A673 (cell line): ENCODE measurements around the gene GALP. TPM values are rescaled to one million over a fixed set of nuclear protein-coding genes. Genes with fewer than 3 reads are reported as not detected.
"Not testable (repeated sequence)": the region's sequence is repeated elsewhere in the genome, so short reads cannot be mapped to it uniquely, and the experiment has no call there.

Experiments
- Bru-seq: library from RNA; stranded (reverse); fragments of 400-500 nt; gene quantifications from one replicate; lab custom pipeline; 2021; lab: Mats Ljungman, UMichigan
- BruChase-seq, 2 experiments: library from RNA; stranded (reverse); fragments of 400-500 nt; gene quantifications; one replicate each; lab custom pipeline; 2021; lab: Mats Ljungman, UMichigan
- BruUV-seq: library from RNA; stranded (reverse); fragments of 400-500 nt; replicated peaks from 2 replicates; lab custom pipeline; 2021; lab: Mats Ljungman, UMichigan
- CTCF ChIA-PET: fragments of 300-600 bp; sonication (Branson Sonifier 250); formaldehyde crosslinking; loops from one replicate; lab custom pipeline; 2022; ENCODE audit warnings: antibody characterized with exemption; lab: Charles Lee
- POLR2A ChIA-PET: fragments of 300-600 bp; sonication (Branson Sonifier 250); formaldehyde crosslinking; loops from one replicate; lab custom pipeline; 2022; ENCODE audit warnings: antibody characterized with exemption; ENCODE audit not compliant: low non-redundant PET; lab: Charles Lee
- DNase-seq: peaks from one replicate; pipeline ENCODE4 v3.0.0-alpha.2; 2015; ENCODE audit warnings: low spot score
- H3K27ac ChIP-seq: fragments of 200-600 bp; sonication (generic); 2 replicates; pipeline ENCODE4 v1.5.1; 2016; ENCODE audit warnings: mixed run types, low read depth, mild to moderate bottlenecking, mixed read lengths, antibody characterized with exemption, low read length; ENCODE audit not compliant: poor library complexity, severe bottlenecking
- H3K27me3 ChIP-seq: fragments of 200-600 bp; sonication (generic); replicated peaks from 2 replicates; pipeline ENCODE4 v1.6.1; 2017; ENCODE audit warnings: mixed run types, low read depth, mild to moderate bottlenecking, mixed read lengths, antibody characterized with exemption, low read length; ENCODE audit not compliant: insufficient read depth, poor library complexity
- H3K36me3 ChIP-seq: fragments of 200-600 bp; sonication (generic); 2 replicates; pipeline ENCODE4 v1.6.1; 2016; ENCODE audit warnings: mixed run types, mild to moderate bottlenecking, mixed read lengths, antibody characterized with exemption, low read length; ENCODE audit not compliant: insufficient read depth, poor library complexity, severe bottlenecking
- H3K4me1 ChIP-seq: fragments of 200-600 bp; sonication (generic); 2 replicates; pipeline ENCODE4 v1.6.1; 2017; ENCODE audit warnings: mixed run types, mild to moderate bottlenecking, mixed read lengths, antibody characterized with exemption, low read length; ENCODE audit not compliant: insufficient read depth, poor library complexity, severe bottlenecking
- H3K4me3 ChIP-seq: fragments of 200-600 bp; sonication (generic); 2 replicates; pipeline ENCODE4 v1.5.1; 2016; ENCODE audit warnings: low read depth, mixed run types, mild to moderate bottlenecking, mixed read lengths, low read length; ENCODE audit not compliant: poor library complexity, severe bottlenecking
- H3K9me3 ChIP-seq: fragments of 200-600 bp; sonication (generic); 2 replicates; pipeline ENCODE4 v1.6.1; 2016; ENCODE audit warnings: mixed run types, low read depth, mild to moderate bottlenecking, mixed read lengths, antibody characterized with exemption, low read length; ENCODE audit not compliant: poor library complexity, severe bottlenecking
- CTCF ChIP-seq: fragments of 300-800, 200-600 bp; sonication (generic); conservative IDR thresholded peaks from 2 replicates; pipeline ENCODE4 v1.5.1; 2017; ENCODE audit warnings: low read depth, mild to moderate bottlenecking, antibody characterized with exemption, low read length, moderate library complexity, mixed read lengths
- EZH2 ChIP-seq: fragments of 200-600 bp; sonication (generic); IDR thresholded peaks from 2 replicates; pipeline ENCODE4 v1.6.1; 2017; ENCODE audit warnings: borderline replicate concordance, low read depth, mild to moderate bottlenecking, mixed read lengths, antibody characterized with exemption, low read length; ENCODE audit not compliant: poor library complexity, severe bottlenecking
- intact Hi-C: fragments of 100-400 bp; cut with micrococcal nuclease; formaldehyde crosslinking; loops from one replicate; pipeline ENCODE4 v1.10.0; 2022; ENCODE audit not compliant: unreplicated experiment
- long read RNA-seq: library from polyadenylated mRNA; stranded (forward); transcript quantifications from one replicate; pipeline ENCODE4 v2.0.0, GENCODE V29; 2022
- total RNA-seq: library from RNA; stranded (reverse); gene quantifications from 2 replicates; pipeline ENCODE4 v1.2.3, GENCODE V29; 2021

Gene GALP
- total RNA-seq (not detected in 2 replicates), Bru-seq, nascent RNA (not detected), BruChase-seq, experiment 1, labeled RNA remaining after a 2-hour chase (percentile 8 among the genes with signal in this experiment), BruChase-seq, experiment 2, labeled RNA remaining after a 6-hour chase (not detected)
- long read RNA-seq: 0 reads

- BruUV-seq, H3K36me3 ChIP-seq, POLR2A ChIA-PET, H3K4me1 ChIP-seq, H3K9me3 ChIP-seq, intact Hi-C loops, H3K4me3 ChIP-seq, H3K27ac ChIP-seq, DNase-seq: not testable (repeated sequence)
- CTCF ChIA-PET: interaction anchor here (0.6 to 1.4 kb wide), 3 partner anchors 77 to 96 kb away, joined by 3 to 4 read pairs (median 3); no protein-coding TSS in a partner anchor
- H3K27me3 ChIP-seq: peaks cover 14% of the 10 kb centered on the region
Measured at GRCh38 chr19:56175861-56176307, at the start of gene GALP. Gene GALP (plus strand): TSS chr19:56176008. CDS start chr19:56177109, 1,101 bp downstream.

- Histone ChIP-seq H3K9me3 (no peaks in the 10 kb centered on the region), H3K27ac (no peak overlapping the region), H3K4me1 (no peaks in the 10 kb centered on the region), H3K27me3 (no peaks in the 10 kb centered on the region), H3K4me3 (no peak overlapping the region), H3K36me3 (no peaks in the 10 kb centered on the region)
- intact Hi-C loops: no loop called here
- DNase-seq: no peak
- ChIA-PET CTCF (no interaction called here), POLR2A (no interaction called here)
- TF ChIP-seq EZH2: no peak
- no peak for TF ChIP-seq CTCF
- BruUV-seq: no TSS peak
Measured at GRCh38 chr19:56126983-56127780, 48.6 kb upstream of the GALP start.

DNA sequence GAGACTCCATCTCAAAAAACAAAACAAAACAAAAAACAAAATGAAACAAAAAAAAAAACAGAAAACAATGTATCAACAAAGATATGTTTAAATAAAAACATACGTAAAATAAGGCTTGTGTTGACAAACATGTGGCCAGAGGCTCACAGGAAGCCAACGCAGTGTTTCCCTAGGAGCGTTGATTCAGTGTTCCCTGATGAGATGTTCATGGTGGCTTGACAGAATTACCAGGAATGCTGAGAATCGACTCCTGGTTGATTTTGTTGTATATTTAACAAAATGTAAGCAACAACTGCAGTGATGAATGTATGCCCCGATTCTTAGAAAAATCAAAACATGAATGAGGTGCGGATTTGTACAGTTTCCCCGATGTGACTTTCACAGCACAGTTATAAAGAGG, 45.8 kb upstream of the GALP start:
- no peak overlapping the region for H3K4me3 ChIP-seq
- peaks cover 12% of the 10 kb centered on the region for H3K4me1 ChIP-seq
- no TSS peak for BruUV-seq
- ChIA-PET CTCF (no interaction called here), POLR2A (no interaction called here)
- no peak overlapping the region for H3K27ac ChIP-seq
- H3K36me3 ChIP-seq: no peaks in the 10 kb centered on the region
- H3K9me3 ChIP-seq: no peaks in the 10 kb centered on the region
- intact Hi-C loops: no loop called here
- DNase-seq: no peak
- TF ChIP-seq EZH2 (no peak), CTCF (no peak)
- H3K27me3 ChIP-seq: no peaks in the 10 kb centered on the region
